Heart left ventricle (tissue), 16 donors: ENCODE data around the gene WNK2. TPM values are rescaled to one million over a fixed set of nuclear protein-coding genes. Genes with fewer than 3 reads are reported as not detected.

Source experiments
- ATAC-seq, 4 donors: fragments of 200-7000 bp; cut with Tn5 transposase; one replicate each; pipeline ENCODE4 v1.9.1; 2020 to 2022; ENCODE audit warnings: moderate library complexity in 4 of 4, mild to moderate bottlenecking in 3 of 4, moderate number of reproducible peaks in 1 of 4
- DNase-seq, 5 donors: peaks; one replicate each; pipeline ENCODE4 v3.0.0-alpha.2; 2020
- H3K27ac ChIP-seq, 12 donors: fragments of 200-600 bp; sonication (generic) in 4 of 12; one replicate each; pipeline versions ENCODE4 v1.5.0 to v1.8.0; 2016 to 2022; ENCODE audit warnings: mild to moderate bottlenecking in 2 of 12
- H3K27me3 ChIP-seq, 9 donors: fragments of 200-600 bp; sonication (generic) in 2 of 9; one replicate each; pipeline versions ENCODE4 v1.5.1 to v1.8.0; 2016 to 2022; ENCODE audit warnings: mild to moderate bottlenecking in 3 of 9
- H3K36me3 ChIP-seq, 9 donors: fragments of 200-600 bp; sonication (generic) in 2 of 9; one replicate each; pipeline versions ENCODE4 v1.5.0 to v1.8.0; 2018 to 2022; ENCODE audit warnings: mild to moderate bottlenecking in 2 of 9
- H3K4me1 ChIP-seq, 12 donors: fragments of 200-600 bp; sonication (generic) in 4 of 12; one replicate each; pipeline versions ENCODE4 v1.5.0 to v1.8.0; 2016 to 2022; ENCODE audit warnings: mild to moderate bottlenecking in 3 of 12
- H3K4me3 ChIP-seq, 12 donors: fragments of 200-600 bp; sonication (generic) in 4 of 12; one replicate each; pipeline versions ENCODE4 v1.5.0 to v1.8.0; 2017 to 2022; ENCODE audit warnings: mild to moderate bottlenecking in 9 of 12, moderate library complexity in 4 of 12
- H3K9me3 ChIP-seq, 12 donors: fragments of 200-600 bp; sonication (generic) in 4 of 12; one replicate each; pipeline versions ENCODE4 v1.5.0 to v1.8.0; 2016 to 2022; ENCODE audit warnings: mild to moderate bottlenecking in 1 of 12
- POLR2A ChIP-seq, 2 donors: fragments of 450-650 bp; IDR thresholded peaks; one replicate each; pipeline ENCODE4 v1.6.1; 2017; ENCODE audit warnings: antibody characterized with exemption in 2 of 2, mild to moderate bottlenecking in 2 of 2, moderate library complexity in 2 of 2
- WGBS, 4 donors: extraction: QIAGEN DNeasy Blood & Tissue Kit in 2 of 4; methylation state at CpG; one replicate each; pipeline versions ENCODE4 v1.1.5 to v1.1.7; 2013 to 2018; 5-methylcytosine and 5-hydroxymethylcytosine counted together
- intact Hi-C, 10 donors: fragments of 100-400 bp; cut with DNase I; formaldehyde crosslinking; loops; one replicate each; pipeline versions ENCODE4 v1.11.1 to v1.14.2; 2022
- polyA plus RNA-seq, 2 donors: library from polyadenylated mRNA; stranded (reverse); fragments of 200-250 nt; gene quantifications; one replicate each; pipeline ENCODE4 v1.2.3, GENCODE V29; 2013
- total RNA-seq, 9 donors: library from RNA; depleted of rRNA in 2 of 9; stranded (reverse); fragments of >200 nt in 2 of 9; fragmentation: NEBNext Ultra II Directional in 3 of 9; extraction: Animal tissue kit (Norgen Biotek cat#: 25700) in 3 of 9; gene quantifications; one replicate each; pipeline versions ENCODE4 v1.1.0 to v1.2.4, GENCODE V29; 2016 to 2023
- TF ChIP-seq, protein P1 (sequence below), 12 donors: fragments of 200-600 bp; sonication (generic) in 4 of 12; IDR thresholded peaks; one replicate each; pipeline versions ENCODE4 v1.5.0 to v1.8.0; 2018 to 2022; ENCODE audit warnings: antibody characterized with exemption in 12 of 12, mild to moderate bottlenecking in 5 of 12
- donor health status: ischemic (EF 13 %, LVEDD 7.1; RV severe dilation, severe dysfunction).
- donor health status: healthy with polysubstance abuse.
- donor health status: DM: no; HTN: yes; CAD: no.
- donor health status: DM: no; HTN: no; CAD: no.
- donor health status: ischemic (EF 25% LVEDD 6.9; RV normal size, moderate dysfunction).
- donor health status: ischemic (EF 25% LVEDD 5.7; RV mildly dilated, moderate dysfunction).
- donor health status: healthy.
- donor health status: DM: yes; HTN: yes; CAD: no.
- donor health status: ischemic (EF 35%, LVEDD 5.7; RV mildly dilated, moderate dysfunction).
- donor health status: nonischemic (EF 11% LVEDD 7.7; RV severe dilation, severe dysfunction).
- donor health status: DM: yes; HTN: yes; CAD: no.
- donor health status: PGD.
- donor health status: ischemic (EF 29% LVEDD 5.4; RV normal size, mild dysfunction).
- donor health status: nonischemic (EF 23%, LVEDD 6.1; RV moderate dilation, normal function).

Gene WNK2
- total and polyA plus RNA-seq, 11 donors: 29.4 to 206 (median 112) TPM

DNA sequence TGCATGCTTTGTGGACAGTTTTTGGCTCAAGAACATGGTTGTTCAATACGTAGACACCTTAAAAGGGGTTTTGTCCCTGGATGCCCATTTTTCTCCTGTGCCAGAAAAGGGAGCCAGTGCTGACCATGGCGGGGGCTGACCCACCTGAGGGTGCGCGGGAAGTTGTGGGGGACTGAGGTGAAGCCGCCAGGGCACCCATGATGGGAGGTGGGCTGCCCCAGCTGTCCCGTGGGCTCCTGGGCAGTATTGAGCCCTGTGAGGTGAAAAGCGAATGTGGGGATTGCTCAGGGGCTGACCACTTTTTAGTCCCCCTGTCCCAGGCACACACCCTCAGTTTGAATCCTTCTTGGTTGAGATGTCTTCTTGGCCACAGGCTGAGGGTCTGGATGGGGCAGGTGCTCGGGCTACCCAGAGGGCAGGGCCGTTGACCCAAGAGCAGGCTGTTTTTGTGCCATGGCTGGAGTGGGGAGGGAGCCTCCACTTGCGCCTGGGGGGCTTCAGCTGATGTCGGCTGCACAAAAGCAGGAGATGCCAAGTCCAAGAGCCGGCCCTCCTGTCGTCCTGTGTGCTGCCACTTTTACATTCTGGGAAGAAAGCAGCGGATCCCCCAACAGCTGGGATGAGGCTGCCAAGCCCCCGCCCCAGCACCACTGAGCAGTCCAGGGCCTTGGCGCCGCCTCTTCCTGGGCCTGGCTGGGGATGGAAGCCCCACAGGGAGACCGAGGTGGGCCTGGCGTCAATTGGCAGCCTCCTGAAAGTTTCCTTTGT is 120.1 kb downstream of the WNK2 start:
- intact Hi-C loops: loop anchor here (2.0 to 10.0 kb wide), 8 partner anchors 141 to 349 kb away; no protein-coding TSS in a partner anchor
- Histone ChIP-seq H3K27me3 (no peaks in the 10 kb centered on the region), H3K36me3 (peaks cover 0 to 3% (median 0%) of the 10 kb centered on the region in 9 donors), H3K4me1 (peaks cover 0 to 46% (median 14%) of the 10 kb centered on the region in 12 donors), H3K4me3 (no peak overlapping the region), H3K27ac (peak overlapping the region in 4 of 12 donors; percentile 26 to 64 (median 38)), H3K9me3 (no peaks in the 10 kb centered on the region)
- TF ChIP-seq, protein P1, sequence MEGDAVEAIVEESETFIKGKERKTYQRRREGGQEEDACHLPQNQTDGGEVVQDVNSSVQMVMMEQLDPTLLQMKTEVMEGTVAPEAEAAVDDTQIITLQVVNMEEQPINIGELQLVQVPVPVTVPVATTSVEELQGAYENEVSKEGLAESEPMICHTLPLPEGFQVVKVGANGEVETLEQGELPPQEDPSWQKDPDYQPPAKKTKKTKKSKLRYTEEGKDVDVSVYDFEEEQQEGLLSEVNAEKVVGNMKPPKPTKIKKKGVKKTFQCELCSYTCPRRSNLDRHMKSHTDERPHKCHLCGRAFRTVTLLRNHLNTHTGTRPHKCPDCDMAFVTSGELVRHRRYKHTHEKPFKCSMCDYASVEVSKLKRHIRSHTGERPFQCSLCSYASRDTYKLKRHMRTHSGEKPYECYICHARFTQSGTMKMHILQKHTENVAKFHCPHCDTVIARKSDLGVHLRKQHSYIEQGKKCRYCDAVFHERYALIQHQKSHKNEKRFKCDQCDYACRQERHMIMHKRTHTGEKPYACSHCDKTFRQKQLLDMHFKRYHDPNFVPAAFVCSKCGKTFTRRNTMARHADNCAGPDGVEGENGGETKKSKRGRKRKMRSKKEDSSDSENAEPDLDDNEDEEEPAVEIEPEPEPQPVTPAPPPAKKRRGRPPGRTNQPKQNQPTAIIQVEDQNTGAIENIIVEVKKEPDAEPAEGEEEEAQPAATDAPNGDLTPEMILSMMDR (IDR thresholded peaks at IDR 0.05): no peak
- TF ChIP-seq POLR2A (IDR thresholded peaks at IDR 0.05): no peak
- WGBS, 4 donors: 87 to 94% (median 89%) methylated on average over 16 to 19 of the region's 19 CpGs
- peak in 2 of 5 donors; percentile 19 to 58 for DNase-seq
- ATAC-seq: no peak

DNA sequence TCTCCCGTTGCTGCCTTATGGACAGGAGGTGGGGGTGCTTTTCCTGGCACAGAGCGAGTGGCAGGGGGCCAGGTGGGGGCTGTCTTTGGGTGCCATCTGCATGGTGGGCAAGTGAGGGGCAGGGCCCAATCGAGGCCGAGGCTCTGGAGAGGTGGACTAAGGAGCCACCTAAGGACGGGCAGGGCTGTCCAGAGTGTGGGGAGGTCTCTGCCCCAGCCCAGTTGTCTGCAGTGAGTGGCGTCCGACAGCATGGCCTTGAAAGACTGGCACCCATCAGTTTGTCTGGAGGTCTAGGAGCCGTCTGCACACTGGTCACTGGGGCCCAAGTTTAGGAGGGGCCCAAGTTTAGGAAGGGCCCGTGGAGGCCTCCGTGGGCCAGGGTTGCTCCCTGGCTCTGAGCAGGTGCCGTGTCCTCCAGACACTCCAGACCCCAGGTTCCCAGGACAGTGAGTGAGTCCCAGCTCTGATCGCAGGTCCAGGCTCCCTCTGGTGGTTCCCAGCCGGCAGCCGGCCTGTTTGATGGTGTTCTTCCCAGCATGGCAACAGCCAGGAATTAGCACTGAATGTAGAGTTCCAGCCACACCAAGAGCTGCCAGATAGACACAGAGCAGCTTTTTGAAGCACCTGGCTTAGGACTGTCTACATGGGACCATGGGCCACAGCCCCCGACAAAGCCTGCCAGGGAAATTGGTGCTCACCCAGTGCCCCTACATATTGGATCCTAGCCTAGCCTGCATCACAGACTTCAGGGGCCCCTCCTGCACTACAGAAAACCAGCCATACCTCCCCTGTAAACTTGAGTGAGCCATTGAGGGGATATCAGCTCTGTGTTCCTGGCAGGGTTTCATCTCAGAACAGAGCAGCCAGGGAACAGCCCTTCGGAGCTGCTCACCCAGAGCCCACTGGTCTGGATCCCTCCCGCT is 120.9 kb downstream of the WNK2 start:
- Histone ChIP-seq H3K9me3 (no peaks in the 10 kb centered on the region), H3K27ac (peak overlapping the region in 6 of 12 donors; percentile 10 to 64 (median 40)), H3K4me3 (no peak overlapping the region), H3K27me3 (no peaks in the 10 kb centered on the region), H3K36me3 (peaks cover 0 to 10% (median 0%) of the 10 kb centered on the region in 9 donors), H3K4me1 (peaks cover 0 to 37% (median 14%) of the 10 kb centered on the region in 12 donors)
- DNase-seq (peak; percentile 55 to 79 (median 61)), ATAC-seq (peak; percentile 65 to 75 (median 72))
- TF ChIP-seq, protein P1 (IDR thresholded peaks at IDR 0.05): peak; percentile 37 to 82 (median 66)
- no peak for TF ChIP-seq POLR2A (IDR thresholded peaks at IDR 0.05)
- intact Hi-C loops: loop anchor here in 9 of 10 donors (2.0 to 10.0 kb wide), 8 partner anchors 142 to 350 kb away; no protein-coding TSS in a partner anchor
- 50 to 64% (median 55%) methylated on average over 13 to 17 of the region's 17 CpGs for WGBS, 4 donors

DNA sequence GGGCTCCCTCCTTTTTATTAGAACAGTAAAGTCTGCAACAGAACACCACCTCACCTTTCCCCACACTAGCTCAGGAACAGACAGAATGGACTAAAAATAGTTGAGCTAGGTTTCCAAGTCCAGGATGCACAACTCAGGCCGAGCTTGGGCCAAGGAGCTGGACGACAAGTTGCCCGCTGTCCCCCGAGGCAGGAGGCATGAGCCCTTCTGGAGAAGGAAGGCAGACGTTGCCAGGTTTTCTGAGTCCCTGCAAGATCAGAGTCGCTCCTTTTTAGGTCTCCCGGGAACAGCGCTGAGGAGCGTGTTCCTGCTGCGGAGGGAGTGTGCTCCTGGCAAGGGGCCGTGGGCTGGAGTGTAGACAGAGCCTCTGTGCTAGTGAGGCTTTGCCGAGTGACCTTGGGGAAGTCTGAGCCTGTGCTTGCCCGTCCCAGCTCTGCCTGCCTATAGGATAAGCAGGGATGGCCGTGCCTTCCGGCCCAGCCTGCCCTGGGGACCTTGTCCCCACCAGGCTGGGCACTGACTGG is 121.6 kb downstream of the WNK2 start:
- Histone ChIP-seq H3K4me3 (no peak overlapping the region), H3K9me3 (no peaks in the 10 kb centered on the region), H3K27me3 (no peaks in the 10 kb centered on the region), H3K36me3 (peaks cover 0 to 10% (median 0%) of the 10 kb centered on the region in 9 donors), H3K27ac (peak overlapping the region in 7 of 12 donors; percentile 2 to 64 (median 33)), H3K4me1 (peaks cover 0 to 35% (median 14%) of the 10 kb centered on the region in 12 donors)
- intact Hi-C loops: loop anchor here in 6 of 10 donors (2.0 to 10.0 kb wide), 7 partner anchors 143 to 351 kb away; no protein-coding TSS in a partner anchor
- TF ChIP-seq POLR2A (IDR thresholded peaks at IDR 0.05): no peak
- TF ChIP-seq, protein P1 (IDR thresholded peaks at IDR 0.05): no peak
- DNase-seq: peak in 1 of 5 donors; percentile 44
- WGBS, 4 donors: 42 to 67% (median 53%) methylated on average over 13 to 15 of the region's 15 CpGs
- peak in 3 of 4 donors; percentile 42 to 52 (median 50) for ATAC-seq
